Neural cell (in vitro differentiated cells): ENCODE measurements around the gene ZNF322. TPM values are rescaled to one million over a fixed set of nuclear protein-coding genes. Genes with fewer than 3 reads are reported as not detected.

Source experiments
- polyA plus RNA-seq: library from polyadenylated mRNA; depleted of rRNA; stranded (reverse); fragments of >200 nt; gene quantifications from 2 replicates; pipeline ENCODE4 v1.2.3, GENCODE V29; 2014

The ZNF322 gene
- polyA plus RNA-seq, 1 donor from 2014 or later = 29.4 TPM

Other genes starting within 250 kb of the ZNF322 start
- not detected in 2 replicates for gene BTN3A3, start 219.2 kb downstream of the ZNF322 start, polyA plus RNA-seq
- gene BTN2A1, start 201.8 kb downstream of the ZNF322 start, polyA plus RNA-seq = 33.8 and 35.3 TPM in 2 replicates
- gene BTN1A1, start 159.4 kb downstream of the ZNF322 start, polyA plus RNA-seq = not detected in 2 replicates
- gene HMGN4, start 121.4 kb downstream of the ZNF322 start, polyA plus RNA-seq = 125 and 138 TPM in 2 replicates
- 22.4 and 26.1 TPM in 2 replicates for gene ABT1, start 62.8 kb downstream of the ZNF322 start, polyA plus RNA-seq